PC-3 (cell line): Measurements from ENCODE around the gene POLR3GL. TPM values are rescaled to one million over a fixed set of nuclear protein-coding genes. Genes with fewer than 3 reads are reported as not detected.
"Not testable (repeated sequence)": the region's sequence is repeated elsewhere in the genome, so short reads cannot be mapped to it uniquely, and the experiment has no call there.

Source experiments
- ATAC-seq: fragments of 200-7000 bp; cut with Tn5 transposase; 2 replicates; pipeline ENCODE4 v1.9.1; 2020; ENCODE audit warnings: mild to moderate bottlenecking, moderate library complexity
- BruUV-seq: library from RNA; stranded (reverse); fragments of 400-500 nt; replicated peaks from 2 replicates; lab custom pipeline; 2021; lab: Mats Ljungman, UMichigan
- CTCF ChIA-PET: fragments of 300-600 bp; sonication (Branson Sonifier 250); formaldehyde crosslinking; loops from one replicate; lab custom pipeline; 2022; ENCODE audit warnings: antibody characterized with exemption; lab: Charles Lee
- POLR2A ChIA-PET: fragments of 300-600 bp; sonication (Branson Sonifier 250); formaldehyde crosslinking; loops from one replicate; lab custom pipeline; 2022; ENCODE audit warnings: antibody characterized with exemption; ENCODE audit not compliant: unreplicated experiment; lab: Charles Lee
- DNase-seq: peaks from one replicate; pipeline ENCODE4 v3.0.0-alpha.2; 2015
- H2AFZ ChIP-seq: fragments of 300-600 bp; sonication (generic); 2 replicates; pipeline ENCODE4 v1.6.0; 2016; ENCODE audit warnings: antibody characterized with exemption, low read length
- H3F3A ChIP-seq: fragments of 300-600 bp; sonication (generic); one replicate; pipeline ENCODE4 v1.6.0; 2017; ENCODE audit warnings: antibody characterized with exemption, low read length, control low read depth, mild to moderate bottlenecking; ENCODE audit not compliant: unreplicated experiment
- H3K27ac ChIP-seq: fragments of 300-600 bp; sonication (generic); 2 replicates; pipeline ENCODE4 v1.5.1; 2016; ENCODE audit warnings: mild to moderate bottlenecking, low read length
- H3K27me3 ChIP-seq: fragments of 300-600 bp; sonication (generic); 2 replicates; pipeline ENCODE4 v1.6.1; 2016; ENCODE audit warnings: low read length, mixed read lengths
- H3K36me3 ChIP-seq: fragments of 300-600 bp; sonication (generic); 2 replicates; pipeline ENCODE4 v1.6.1; 2016; ENCODE audit warnings: low read depth, mixed run types, low read length, mixed read lengths
- H3K4me1 ChIP-seq: fragments of 300-600 bp; sonication (generic); 2 replicates; pipeline ENCODE4 v1.5.1; 2016; ENCODE audit warnings: low read length; ENCODE audit not compliant: insufficient read depth
- H3K4me2 ChIP-seq: fragments of 300-600 bp; sonication (generic); 2 replicates; pipeline ENCODE4 v1.6.0; 2016; ENCODE audit warnings: low read length
- H3K4me3 ChIP-seq: fragments of 300-600 bp; sonication (generic); 2 replicates; pipeline ENCODE4 v1.5.1; 2016; ENCODE audit warnings: mild to moderate bottlenecking, low read length, mixed read lengths
- H3K79me2 ChIP-seq: fragments of 300-600 bp; sonication (generic); 2 replicates; pipeline ENCODE4 v1.6.1; 2017; ENCODE audit warnings: low read length, mixed read lengths
- H3K9ac ChIP-seq: fragments of 300-600 bp; sonication (generic); 2 replicates; pipeline ENCODE4 v1.6.0; 2016; ENCODE audit warnings: mild to moderate bottlenecking, low read length
- H3K9me2 ChIP-seq: fragments of 300-600 bp; sonication (generic); replicated peaks from 2 replicates; pipeline ENCODE4 v1.6.1; 2016; ENCODE audit warnings: mixed run types, low read length, mixed read lengths
- H3K9me3 ChIP-seq: fragments of 300-600 bp; sonication (generic); 2 replicates; pipeline ENCODE4 v1.6.1; 2016; ENCODE audit warnings: low read length, mixed read lengths
- H4K20me1 ChIP-seq: fragments of 300-600 bp; sonication (generic); 2 replicates; pipeline ENCODE4 v1.6.1; 2016; ENCODE audit warnings: low read length, mixed read lengths
- CTCF ChIP-seq: fragments of 300-600 bp; sonication (generic); conservative IDR thresholded peaks from 2 replicates; pipeline ENCODE4 v1.5.1; 2017; ENCODE audit warnings: antibody characterized with exemption, low read depth, mild to moderate bottlenecking, low read length
- EZH2 ChIP-seq: fragments of 300-600 bp; sonication (generic); IDR thresholded peaks from one replicate; pipeline ENCODE4 v1.6.1; 2017; ENCODE audit warnings: antibody characterized with exemption, mild to moderate bottlenecking, low read length; ENCODE audit not compliant: unreplicated experiment
- EZH2phosphoT487 ChIP-seq: fragments of 300-600 bp; sonication (generic); IDR thresholded peaks from 2 replicates; pipeline ENCODE4 v1.6.1; 2018; ENCODE audit warnings: mild to moderate bottlenecking, antibody characterized with exemption, low read length, borderline replicate concordance
- intact Hi-C: fragments of 100-400 bp; cut with micrococcal nuclease; formaldehyde crosslinking; loops from 2 replicates; pipeline ENCODE4 v1.9.0; 2023
- total RNA-seq: library from RNA; depleted of rRNA; stranded (reverse); fragments of >200 nt; gene quantifications from 2 replicates; pipeline ENCODE4 v1.2.3, GENCODE V29; 2014

POLR3GL gene
- total RNA-seq, 1 experiment from 2014 or later: 8.4 TPM

GRCh38 chr1:145918992-145919939, 45.2 kb upstream of the POLR3GL start:
- Histone ChIP-seq H3K9me3 (no peaks in the 10 kb centered on the region), H3K36me3 (peaks cover 8% of the 10 kb centered on the region), H3K4me2 (peak overlapping the region; percentile 99), H4K20me1 (no peaks in the 10 kb centered on the region), H3K9ac (peak overlapping the region; percentile 81), H3K4me1 (peaks cover 24% of the 10 kb centered on the region), H3K4me3 (peak overlapping the region; percentile 81), H2AFZ (peak overlapping the region; percentile 77), H3K27ac (peak overlapping the region; percentile 72), H3K27me3 (no peaks in the 10 kb centered on the region), H3K9me2 (no peaks in the 10 kb centered on the region), H3F3A (peaks cover 18% of the 10 kb centered on the region), H3K79me2 (peaks cover 15% of the 10 kb centered on the region)
- peak; percentile 82 for ATAC-seq
- intact Hi-C loops: loop anchor here (1.0 to 5.0 kb wide), 4 partner anchors 8 to 60 kb away; partner anchors contain the start of genes LIX1L, PIAS3 and RBM8A
- ChIA-PET CTCF (interaction anchor here (0.6 to 1.4 kb wide), 2 partner anchors 27 to 43 kb away, joined by 3 to 6 read pairs; no protein-coding TSS in a partner anchor), POLR2A (interaction anchor here (0.5 to 1.0 kb wide), 6 partner anchors 27 to 90 kb away, joined by 3 to 7 read pairs (median 4); partner anchors contain the start of gene NUDT17)
- TF ChIP-seq CTCF (no peak), EZH2phosphoT487 (no peak), EZH2 (no peak)
- peak; percentile 82 for DNase-seq
- BruUV-seq: TSS peak; percentile 73

GRCh38 chr1:145920297-145920696, 44.2 kb upstream of the POLR3GL start:
- intact Hi-C loops, POLR2A ChIA-PET, H3K36me3 ChIP-seq, H2AFZ ChIP-seq, H3K9me2 ChIP-seq, BruUV-seq, ATAC-seq, CTCF ChIA-PET, H4K20me1 ChIP-seq, H3K9me3 ChIP-seq, DNase-seq, H3K27me3 ChIP-seq, H3K9ac ChIP-seq, H3K27ac ChIP-seq: not testable (repeated sequence)
- H3K4me3 ChIP-seq: peak overlapping the region; percentile 81
- H3K4me1 ChIP-seq: peaks cover 24% of the 10 kb centered on the region
- peak overlapping the region; percentile 99 for H3K4me2 ChIP-seq
- H3F3A ChIP-seq: peaks cover 18% of the 10 kb centered on the region
- H3K79me2 ChIP-seq: peaks cover 15% of the 10 kb centered on the region

- Histone ChIP-seq H4K20me1 (peaks cover 7% of the 10 kb centered on the region; the same call in 1 of the 2 replicates), H3K4me3 (no peak overlapping the region), H3K9ac (no peak overlapping the region), H2AFZ (no peak overlapping the region), H3K4me2 (no peak overlapping the region), H3K4me1 (peaks cover 23% of the 10 kb centered on the region), H3K36me3 (peaks cover 16% of the 10 kb centered on the region), H3K9me2 (no peaks in the 10 kb centered on the region), H3K27me3 (no peaks in the 10 kb centered on the region), H3K79me2 (peaks cover 29% of the 10 kb centered on the region), H3F3A (peaks cover 18% of the 10 kb centered on the region), H3K27ac (no peak overlapping the region), H3K9me3 (no peaks in the 10 kb centered on the region)
- ChIA-PET POLR2A (no interaction called here), CTCF (interaction anchor here (0.6 kb wide), 1 partner anchor 9 kb away, joined by 3 read pairs; no protein-coding TSS in a partner anchor)
- no peak for TF ChIP-seq CTCF
- no peak for TF ChIP-seq EZH2phosphoT487
- TF ChIP-seq EZH2: no peak
- DNase-seq (no peak), ATAC-seq (no peak)
- intact Hi-C loops: no loop called here
- no TSS peak for BruUV-seq
Observed at GRCh38 chr1:145922266-145922665, 42.2 kb upstream of the POLR3GL start.
